Psoas muscle (tissue), 8 donors: ENCODE measurements around the gene SWAP70. TPM values are rescaled to one million over a fixed set of nuclear protein-coding genes. Genes with fewer than 3 reads are reported as not detected.

Experiments
- ATAC-seq, 4 donors: fragments of 200-7000 bp; cut with Tn5 transposase; one replicate each; pipeline ENCODE4 v1.9.1; 2020; ENCODE audit warnings: moderate library complexity in 3 of 4, mild to moderate bottlenecking in 2 of 4
- DNase-seq, 2 donors: peaks; one replicate each; pipeline ENCODE4 v3.0.0-alpha.2; 2020
- H3K27ac ChIP-seq: fragments of 200-600 bp; one replicate; pipeline ENCODE4 v1.8.0; 2022
- H3K27me3 ChIP-seq, 3 donors: fragments of 200-600 bp in 1 of 3; one replicate each; pipeline versions ENCODE4 v1.6.1 to v1.8.0; 2013 to 2022; ENCODE audit warnings: low read length in 2 of 3, mild to moderate bottlenecking in 2 of 3, moderate library complexity in 1 of 3; ENCODE audit not compliant: insufficient read depth in 3 of 3
- H3K36me3 ChIP-seq, 2 donors: fragments of 200-600 bp in 1 of 2; one replicate each; pipeline versions ENCODE4 v1.6.1 to v1.8.0; 2013 to 2022; ENCODE audit warnings: low read depth in 1 of 2, mild to moderate bottlenecking in 1 of 2, moderate library complexity in 1 of 2; ENCODE audit not compliant: insufficient read depth in 1 of 2
- H3K4me1 ChIP-seq: fragments of 200-600 bp; one replicate; pipeline ENCODE4 v1.8.0; 2022
- H3K4me3 ChIP-seq: fragments of 200-600 bp; one replicate; pipeline ENCODE4 v1.8.0; 2022; ENCODE audit warnings: mild to moderate bottlenecking
- H3K9me3 ChIP-seq: fragments of 200-600 bp; one replicate; pipeline ENCODE4 v1.8.0; 2022
- CTCF ChIP-seq: fragments of 200-600 bp; IDR thresholded peaks from one replicate; pipeline ENCODE4 v1.8.0; 2022; ENCODE audit warnings: antibody characterized with exemption
- whole genome bisulfite sequencing, 3 donors: extraction: QIAGEN DNeasy Blood & Tissue Kit; methylation state at CpG; one replicate each; pipeline versions ENCODE4 v1.1.6 to v1.1.7; 2013; 5-methylcytosine and 5-hydroxymethylcytosine counted together
- intact Hi-C, 2 donors: fragments of 100-400 bp; cut with DNase I; formaldehyde crosslinking; loops; one replicate each; pipeline versions ENCODE4 v1.11.0 to v1.14.2; 2022
- polyA plus RNA-seq, 3 donors: library from polyadenylated mRNA; stranded (reverse); fragments of 200-250 nt; gene quantifications; one replicate each; pipeline ENCODE4 v1.2.3, GENCODE V29; 2013
- total RNA-seq, 4 donors: library from RNA; stranded (reverse); fragmentation: NEBNext Ultra II Directional in 2 of 4; extraction: Animal tissue kit (Norgen Biotek cat#: 25700) in 2 of 4; gene quantifications; one replicate each; pipeline versions ENCODE4 v1.2.1 to v1.2.4, GENCODE V29; 2021 to 2023
- donor health status: healthy with polysubstance abuse.
- donor health status: DM: no; HTN: no; CAD: no; lungs with moderate emphysema.
- donor health status: Bipolar disorder and iron deficiency.
- donor health status: healthy.
- donor health status: DM: yes; HTN: yes; CAD: no.
- donor health status: DM: no; HTN: no; CAD: no.
- donor health status: DM: no; HTN: no; CAD: no.
- donor health status: DM: yes; HTN: yes; CAD: no.

SWAP70 gene
- total and polyA plus RNA-seq, 7 donors, result 4.3 to 13.3 (median 8.2) TPM

DNA sequence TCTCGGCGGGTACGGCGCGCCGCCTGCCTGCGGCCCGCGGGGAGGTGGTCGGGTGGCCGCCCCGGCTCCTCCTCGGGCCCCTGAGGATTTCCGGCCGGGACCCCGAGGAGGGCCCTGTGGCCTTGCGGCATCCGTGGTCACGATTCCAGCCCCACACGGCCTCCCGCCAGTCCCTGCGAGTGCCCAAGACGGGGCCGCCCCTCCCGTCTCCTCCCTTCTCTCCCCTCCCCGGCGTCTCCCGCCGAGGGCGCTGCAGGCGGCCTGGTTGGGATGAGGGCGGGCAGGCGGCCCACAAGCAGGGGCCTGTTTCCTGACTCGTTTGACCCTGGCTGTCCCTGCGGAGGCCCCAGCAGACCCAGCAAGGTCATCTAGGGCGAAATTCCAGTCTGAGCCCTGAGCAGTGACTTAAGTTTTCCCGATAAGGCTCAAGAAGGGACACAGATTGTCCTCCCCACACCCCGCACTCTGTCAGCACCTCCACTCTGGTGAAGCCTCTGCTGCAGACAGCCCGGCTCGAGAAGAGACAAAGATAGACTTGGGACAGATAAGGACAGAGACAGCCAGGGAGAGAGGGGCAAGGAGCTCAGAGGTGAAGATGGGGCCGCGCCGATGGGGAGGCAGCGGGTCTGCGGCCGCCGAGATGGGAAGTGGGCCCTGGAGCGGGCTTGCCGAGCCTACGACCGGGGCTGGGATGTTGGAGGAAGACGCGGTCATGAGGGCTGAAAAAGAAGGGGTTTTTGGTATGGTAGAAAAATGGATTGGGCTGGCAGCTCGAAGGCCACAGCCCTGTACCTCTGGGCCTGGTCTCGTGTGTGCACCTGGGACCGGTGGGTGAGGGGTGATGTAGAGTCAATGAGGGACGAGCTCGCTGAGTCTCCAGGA, 95.0 kb downstream of the SWAP70 start:
- peak overlapping the region; percentile 71 for H3K4me3 ChIP-seq
- DNase-seq (peak; percentile 87 to 92), ATAC-seq (peak; percentile 69 to 80 (median 76))
- H3K27me3 ChIP-seq, result no peaks in the 10 kb centered on the region
- H3K4me1 ChIP-seq, result peaks cover 21% of the 10 kb centered on the region
- H3K27ac ChIP-seq, result peak overlapping the region; percentile 90
- intact Hi-C loops, result loop anchor here (2.0 to 5.0 kb wide), 6 partner anchors 103 to 568 kb away; partner anchors contain the start of gene ADM (in 1 of the 2)
- WGBS, 3 donors, result 18 to 32% (median 24%) methylated on average over 32 to 58 of the region's 58 CpGs
- no peaks in the 10 kb centered on the region for H3K9me3 ChIP-seq
- peak; percentile 13 for TF ChIP-seq CTCF
- no peaks in the 10 kb centered on the region for H3K36me3 ChIP-seq

- peaks cover 23% of the 10 kb centered on the region for H3K4me1 ChIP-seq
- 31 to 44% (median 44%) methylated on average over 10 of the region's 10 CpGs for WGBS, 3 donors
Observed at GRCh38 chr11:9759519-9760192, 95.8 kb downstream of the SWAP70 start.

GRCh38 chr11:9760193-9760575, 96.3 kb downstream of the SWAP70 start:
- WGBS, 3 donors, result 4 to 12% (median 11%) methylated on average over 3 of the region's 3 CpGs
- ATAC-seq (peak; percentile 25 to 51 (median 44)), DNase-seq (peak; percentile 92 to 95)
- TF ChIP-seq CTCF, result no peak
- Histone ChIP-seq H3K4me1 (peaks cover 28% of the 10 kb centered on the region), H3K4me3 (no peak overlapping the region), H3K36me3 (no peaks in the 10 kb centered on the region), H3K9me3 (no peaks in the 10 kb centered on the region), H3K27me3 (no peaks in the 10 kb centered on the region), H3K27ac (peak overlapping the region; percentile 90)
- intact Hi-C loops, result loop anchor here in 1 of 2 donors (5.0 kb wide), 1 partner anchor 37 kb away; no protein-coding TSS in a partner anchor

More at GRCh38 chr11:9759519-9760192, 95.8 kb downstream of the SWAP70 start:
- Histone ChIP-seq H3K27ac (peak overlapping the region; percentile 90), H3K36me3 (no peaks in the 10 kb centered on the region), H3K4me3 (peak overlapping the region; percentile 71), H3K27me3 (no peaks in the 10 kb centered on the region), H3K9me3 (no peaks in the 10 kb centered on the region)
- ATAC-seq (peak; percentile 79 to 82 (median 79)), DNase-seq (peak; percentile 88 to 92)
- intact Hi-C loops, result loop anchor here (2.0 to 5.0 kb wide), 7 partner anchors 38 to 568 kb away; partner anchors contain the start of gene ADM (in 1 of the 2)
- no peak for TF ChIP-seq CTCF

- intact Hi-C loops, result loop anchor here in 1 of 2 donors (5.0 kb wide), 1 partner anchor 36 kb away; no protein-coding TSS in a partner anchor
- peaks cover 37% of the 10 kb centered on the region for H3K4me1 ChIP-seq
- 92 to 93% (median 93%) methylated on average over 6 of the region's 6 CpGs for WGBS, 3 donors
Observed at GRCh38 chr11:9761441-9761945, 97.6 kb downstream of the SWAP70 start.

More at GRCh38 chr11:9761441-9761945, 97.6 kb downstream of the SWAP70 start:
- Histone ChIP-seq H3K36me3 (no peaks in the 10 kb centered on the region), H3K27me3 (no peaks in the 10 kb centered on the region), H3K4me3 (no peak overlapping the region), H3K27ac (peak overlapping the region; percentile 90), H3K9me3 (no peaks in the 10 kb centered on the region)
- ATAC-seq (no peak), DNase-seq (no peak)
- TF ChIP-seq CTCF, result no peak
